ENCODE data around the gene MSI2. TPM values are rescaled to one million over a fixed set of nuclear protein-coding genes. Genes with fewer than 3 reads are reported as not detected.

MSI2 gene
- total RNA-seq, 1 donor, result 12.6 TPM

DNA sequence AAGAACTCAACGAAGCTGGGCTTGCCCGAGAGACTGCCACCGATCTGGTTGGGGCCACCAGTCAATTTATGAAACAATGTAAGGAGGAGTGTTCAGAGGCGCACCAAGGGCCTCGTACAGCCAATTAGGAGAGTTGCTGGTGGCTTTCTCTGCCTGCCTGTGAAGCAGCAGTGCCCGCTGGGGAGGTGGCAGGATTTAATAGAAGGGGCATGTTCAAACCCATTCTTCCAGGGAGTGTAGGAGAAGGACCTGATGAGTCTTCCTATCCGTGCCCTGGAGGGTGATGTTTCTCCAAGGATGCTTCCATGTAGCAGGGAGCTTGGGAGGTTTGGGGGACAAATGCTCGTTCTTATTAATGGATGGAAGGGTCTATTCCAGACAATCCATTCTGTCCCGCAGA is 310.4 kb downstream of the MSI2 start:
- no peak overlapping the region for H3K4me3 ChIP-seq (ENCODE audit: low read depth, low read length)
- TF ChIP-seq, protein P1, sequence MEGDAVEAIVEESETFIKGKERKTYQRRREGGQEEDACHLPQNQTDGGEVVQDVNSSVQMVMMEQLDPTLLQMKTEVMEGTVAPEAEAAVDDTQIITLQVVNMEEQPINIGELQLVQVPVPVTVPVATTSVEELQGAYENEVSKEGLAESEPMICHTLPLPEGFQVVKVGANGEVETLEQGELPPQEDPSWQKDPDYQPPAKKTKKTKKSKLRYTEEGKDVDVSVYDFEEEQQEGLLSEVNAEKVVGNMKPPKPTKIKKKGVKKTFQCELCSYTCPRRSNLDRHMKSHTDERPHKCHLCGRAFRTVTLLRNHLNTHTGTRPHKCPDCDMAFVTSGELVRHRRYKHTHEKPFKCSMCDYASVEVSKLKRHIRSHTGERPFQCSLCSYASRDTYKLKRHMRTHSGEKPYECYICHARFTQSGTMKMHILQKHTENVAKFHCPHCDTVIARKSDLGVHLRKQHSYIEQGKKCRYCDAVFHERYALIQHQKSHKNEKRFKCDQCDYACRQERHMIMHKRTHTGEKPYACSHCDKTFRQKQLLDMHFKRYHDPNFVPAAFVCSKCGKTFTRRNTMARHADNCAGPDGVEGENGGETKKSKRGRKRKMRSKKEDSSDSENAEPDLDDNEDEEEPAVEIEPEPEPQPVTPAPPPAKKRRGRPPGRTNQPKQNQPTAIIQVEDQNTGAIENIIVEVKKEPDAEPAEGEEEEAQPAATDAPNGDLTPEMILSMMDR (IDR thresholded peaks at IDR 0.05; ENCODE audit: insufficient read depth, low read length), result no peak
- no peak for DNase-seq (ENCODE audit: low read depth)

DNA sequence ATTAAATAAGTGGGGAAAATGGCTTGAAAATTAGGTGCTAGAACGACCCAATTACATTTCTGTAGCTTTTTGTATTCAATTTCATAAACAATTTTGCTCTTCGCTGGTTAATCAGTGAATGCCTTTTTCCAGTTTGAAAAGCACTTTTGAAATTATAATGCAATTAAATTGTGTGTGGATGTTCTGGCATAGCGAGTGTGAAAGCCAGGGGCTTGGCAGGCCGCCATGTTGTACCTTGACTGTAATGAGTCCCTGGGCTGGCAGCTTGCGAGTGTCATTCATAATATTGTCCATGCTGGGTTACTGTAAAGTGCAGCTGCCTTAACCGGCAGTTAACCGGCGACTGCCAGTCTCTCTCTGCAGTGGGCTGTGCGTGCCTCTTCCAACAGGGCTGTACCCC is 310.9 kb downstream of the MSI2 start:
- no peak for DNase-seq (ENCODE audit: low read depth)
- TF ChIP-seq, protein P1 (IDR thresholded peaks at IDR 0.05; ENCODE audit: insufficient read depth, low read length), result no peak
- H3K4me3 ChIP-seq (ENCODE audit: low read depth, low read length), result no peak overlapping the region

DNA sequence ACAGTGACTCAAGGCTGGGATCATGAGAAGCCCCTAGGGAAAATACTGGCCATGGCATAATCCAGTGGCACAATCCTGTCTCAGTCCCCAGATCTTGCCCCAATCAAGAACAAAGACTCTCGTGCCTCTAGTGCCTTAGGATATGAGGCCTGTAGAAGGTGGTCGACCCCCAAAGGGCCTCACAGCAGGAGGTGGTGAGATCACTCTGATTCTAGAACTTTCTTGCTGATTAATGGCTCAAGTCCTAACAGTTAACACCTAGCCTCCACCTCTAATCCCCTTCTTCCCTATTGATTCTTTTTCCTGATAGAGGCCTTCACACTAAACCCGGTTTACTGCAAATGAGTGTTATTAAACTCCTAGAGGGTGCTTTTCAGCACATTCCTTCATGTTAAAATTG is 312.0 kb downstream of the MSI2 start:
- TF ChIP-seq, protein P1 (IDR thresholded peaks at IDR 0.05; ENCODE audit: insufficient read depth, low read length), result no peak
- DNase-seq (ENCODE audit: low read depth), result no peak
- no peak overlapping the region for H3K4me3 ChIP-seq (ENCODE audit: low read depth, low read length)

DNA sequence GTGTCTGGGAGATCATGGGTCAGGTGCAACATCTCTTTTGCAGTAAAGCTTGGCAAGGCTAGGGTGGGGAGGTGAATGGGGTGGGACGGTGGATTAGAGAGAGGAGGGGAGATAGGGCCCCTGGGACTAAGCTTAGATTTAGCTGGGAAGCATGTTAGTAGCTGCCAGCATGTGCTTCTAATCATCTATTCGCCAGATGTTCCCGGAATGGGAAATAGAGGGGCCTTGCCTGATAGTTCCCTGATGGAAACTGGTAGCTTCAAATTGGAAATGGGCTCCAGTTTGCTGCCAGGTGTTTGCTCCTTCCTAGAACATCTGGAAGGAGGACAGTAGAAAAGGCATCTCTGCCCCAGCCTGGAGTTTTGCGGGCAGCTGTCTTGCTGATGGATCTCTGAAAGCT is 312.7 kb downstream of the MSI2 start:
- H3K4me3 ChIP-seq (ENCODE audit: low read depth, low read length), result no peak overlapping the region
- TF ChIP-seq, protein P1 (IDR thresholded peaks at IDR 0.05; ENCODE audit: insufficient read depth, low read length), result no peak
- DNase-seq (ENCODE audit: low read depth), result no peak

DNA sequence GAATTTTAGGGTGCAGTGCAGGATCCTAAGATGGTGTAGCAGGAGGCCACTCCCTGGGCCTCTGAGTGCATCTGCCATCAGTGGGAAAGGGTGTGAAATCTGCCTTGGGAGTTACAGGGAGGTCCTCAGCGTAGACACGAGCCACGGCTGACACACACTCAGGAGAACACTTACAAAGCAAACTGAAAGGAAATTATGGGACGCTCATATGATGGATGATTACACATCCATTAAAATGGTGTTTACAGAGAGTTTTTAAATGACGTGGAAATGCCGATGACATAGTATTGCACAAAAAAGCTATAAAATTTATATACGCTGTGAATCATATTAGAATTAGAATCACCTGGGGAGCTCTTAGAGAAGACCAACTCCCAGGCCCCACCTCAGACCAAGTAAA is 313.5 kb downstream of the MSI2 start:
- TF ChIP-seq, protein P1 (IDR thresholded peaks at IDR 0.05; ENCODE audit: insufficient read depth, low read length), result no peak
- no peak for DNase-seq (ENCODE audit: low read depth)
- H3K4me3 ChIP-seq (ENCODE audit: low read depth, low read length), result no peak overlapping the region

DNA sequence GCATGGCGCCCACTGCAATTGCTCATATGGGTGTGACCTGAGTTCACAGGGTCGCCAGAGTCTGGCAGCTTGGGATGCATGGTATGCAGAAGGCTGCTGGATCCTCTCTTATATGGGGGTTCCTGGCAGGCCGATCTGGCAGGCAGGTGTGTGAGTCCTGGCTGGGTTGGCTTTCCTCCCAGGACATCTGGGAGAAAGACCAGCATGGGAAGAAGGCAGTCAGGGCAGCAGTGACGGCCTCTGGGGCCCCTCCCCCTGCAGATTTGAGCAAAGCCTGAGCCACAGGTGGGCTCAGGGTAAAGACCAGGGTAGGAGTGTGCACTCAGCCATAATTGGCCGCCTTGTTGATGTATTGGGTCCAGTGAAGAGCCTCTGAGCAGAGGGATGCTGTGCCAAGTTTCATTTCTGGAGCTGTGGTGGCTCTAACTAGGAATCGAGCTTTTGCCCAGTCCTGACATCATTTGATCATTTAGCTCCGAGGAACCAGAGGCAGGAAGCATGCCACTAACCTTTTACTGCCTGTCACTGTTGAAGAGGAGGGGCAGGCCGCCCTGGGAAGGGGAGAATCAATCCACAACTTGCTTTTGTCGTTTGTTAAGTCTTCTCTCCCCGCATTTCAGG is 314.5 kb downstream of the MSI2 start:
- peak; percentile 24 for DNase-seq (ENCODE audit: low read depth)
- TF ChIP-seq, protein P1 (IDR thresholded peaks at IDR 0.05; ENCODE audit: insufficient read depth, low read length), result no peak
- no peak overlapping the region for H3K4me3 ChIP-seq (ENCODE audit: low read depth, low read length)

DNA sequence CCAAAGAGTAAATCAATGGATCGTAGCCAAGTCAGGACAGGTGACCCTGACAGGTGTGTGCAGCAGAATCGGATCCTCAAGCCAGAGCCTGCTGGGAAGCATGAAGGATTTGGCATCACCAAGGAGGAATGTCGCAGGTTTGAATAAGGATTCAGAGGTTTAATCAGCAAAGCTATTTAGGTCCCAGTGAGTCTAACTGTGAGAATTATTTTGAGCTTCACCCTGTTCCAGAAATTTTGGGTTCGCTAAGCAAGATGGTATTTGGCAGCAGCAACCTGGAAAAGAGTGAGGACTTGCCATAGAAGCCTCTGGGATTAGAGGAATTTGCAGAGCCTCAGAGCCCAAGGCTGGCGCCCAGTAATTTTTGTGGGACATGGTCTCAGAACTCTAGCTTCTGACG is 315.7 kb downstream of the MSI2 start:
- no peak for DNase-seq (ENCODE audit: low read depth)
- TF ChIP-seq, protein P1 (IDR thresholded peaks at IDR 0.05; ENCODE audit: insufficient read depth, low read length), result no peak
- no peak overlapping the region for H3K4me3 ChIP-seq (ENCODE audit: low read depth, low read length)

Data from fibroblast of the aortic adventitia (primary cell).